ENCODE data around the gene LRMDA.

GRCh38 chr10:75403939-75404814 is 27.2 kb upstream of the LRMDA start:
- TF ChIP-seq CTCF (IDR thresholded peaks at IDR 0.05) = no peak
- no peak for TF ChIP-seq POLR2A (IDR thresholded peaks at IDR 0.05)
